ENCODE results near the gene ZCCHC3. TPM values are rescaled to one million over a fixed set of nuclear protein-coding genes. Genes with fewer than 3 reads are reported as not detected.

The ZCCHC3 gene
- total RNA-seq (2021) = 43.6 to 54.1 TPM (median 52.6 TPM) in 3 replicates
- Bru-seq, nascent RNA = percentile 98 among the genes with signal in this experiment
- long read RNA-seq, experiment 1, transcript ZCCHC3-201 (1 exons, 3,354 nt) = major isoform, 379 of 379 reads
- long read RNA-seq, experiment 1, partial matches to known transcripts = 0 of 379 reads
- long read RNA-seq, experiment 1, other reads (novel, unspliced or antisense) = 0 of 379 reads
- long read RNA-seq, experiment 2, transcript ZCCHC3-201 (1 exons, 3,354 nt) = major isoform, 109 of 109 reads
- long read RNA-seq, experiment 2, partial matches to known transcripts = 0 of 109 reads
- long read RNA-seq, experiment 2, other reads (novel, unspliced or antisense) = 0 of 109 reads
- long read RNA-seq, experiment 3, partial matches to known transcripts = 0 of 2 reads
- long read RNA-seq, experiment 3, other reads (novel, unspliced or antisense) = 0 of 2 reads

GRCh38 chr20:297098-297924 is at the start of gene ZCCHC3:
Gene ZCCHC3, plus strand, starts transcription at chr20:297570. Its CDS starts 17 bp downstream, at chr20:297587.
- peaks cover 43% of the 10 kb centered on the region for H3K4me1 Mint-ChIP-seq
- peaks cover 37% of the 10 kb centered on the region for H3K27me3 Mint-ChIP-seq (ENCODE audit: low read depth)
- ATAC-seq (peak; percentile 82), DNase-seq (ENCODE audit: low spot score) (peak; percentile 88)
- H3K4me3 Mint-ChIP-seq = peak within 1 kb of the TSS; percentile 100
- peaks cover 5% of the 10 kb centered on the region; the same call in 1 of the 2 replicates for H3K9me3 Mint-ChIP-seq
- peaks cover 13% of the 10 kb centered on the region for H3K36me3 Mint-ChIP-seq
- ChIA-PET POLR2A (interaction anchor here (1.0 to 6.3 kb wide), 5 partner anchors 12 to 89 kb away, joined by 3 to 110 read pairs (median 8); partner anchors contain the start of gene SOX12), CTCF (interaction anchor here (1.0 to 6.5 kb wide), 5 partner anchors 13 to 33 kb away, joined by 3 to 55 read pairs (median 5); partner anchors contain the start of gene SOX12)
- H3K27ac Mint-ChIP-seq = peak within 1 kb of the TSS; percentile 100
- TF ChIP-seq GTF2I (CRISPR knock-in tag; conservative IDR thresholded peaks at IDR 0.05) (no peak), ZBTB43 (CRISPR knock-in tag; IDR thresholded peaks at IDR 0.05) (peak; percentile 66), PRRX2 (CRISPR knock-in tag; IDR thresholded peaks at IDR 0.05) (no peak), ZNF219 (CRISPR knock-in tag; IDR thresholded peaks at IDR 0.05; ENCODE audit: borderline replicate concordance) (no peak), ESRRA (CRISPR knock-in tag; IDR thresholded peaks at IDR 0.05; ENCODE audit: borderline replicate concordance) (no peak), ZNF281 (CRISPR knock-in tag; IDR thresholded peaks at IDR 0.05) (peak; percentile 76; the same call in 1 of the 2 replicates), CREM (CRISPR knock-in tag; IDR thresholded peaks at IDR 0.05) (peak; percentile 77), ATF6 (CRISPR knock-in tag; IDR thresholded peaks at IDR 0.05) (0 out of 2 replicates have a peak, but pooled peaks have one; percentile 58), STAT6 (CRISPR knock-in tag; conservative IDR thresholded peaks at IDR 0.05; ENCODE audit: low read depth) (no peak), CREB1 (CRISPR knock-in tag; IDR thresholded peaks at IDR 0.05) (peak; percentile 15; the same call in 1 of the 2 replicates), E2F4 (CRISPR knock-in tag; IDR thresholded peaks at IDR 0.05; ENCODE audit: borderline replicate concordance, low read depth) (peak; percentile 17; the same call in 1 of the 2 replicates), FOXP1 (CRISPR knock-in tag; IDR thresholded peaks at IDR 0.05; ENCODE audit: borderline replicate concordance) (peak; percentile 88; the same call in 1 of the 2 replicates), ZNF317 (CRISPR knock-in tag; IDR thresholded peaks at IDR 0.05; ENCODE audit: borderline replicate concordance, low read depth) (0 out of 2 replicates have a peak, but pooled peaks have one; percentile 8), ZNF121 (CRISPR knock-in tag; IDR thresholded peaks at IDR 0.05) (no peak), E2F5 (CRISPR knock-in tag; IDR thresholded peaks at IDR 0.05) (peak; percentile 88), MAX (CRISPR knock-in tag; IDR thresholded peaks at IDR 0.05) (peak; percentile 95), IRF2 (CRISPR knock-in tag; IDR thresholded peaks at IDR 0.05; ENCODE audit: borderline replicate concordance, low read depth) (no peak), ZNF425 (CRISPR knock-in tag; conservative IDR thresholded peaks at IDR 0.05) (no peak), SMAD3 (CRISPR knock-in tag; IDR thresholded peaks at IDR 0.05; ENCODE audit: borderline replicate concordance) (no peak)

Measured in WTC11 (cell line).